Muscle of back (tissue), 11 donors: ENCODE results near the gene ASPSCR1. TPM values are rescaled to one million over a fixed set of nuclear protein-coding genes. Genes with fewer than 3 reads are reported as not detected.
A peak's percentile ranks its signal among the peaks of the same experiment; 100 is the strongest.

Experiments
- DNase-seq, 3 donors: peaks; one replicate each; pipeline versions ENCODE4 v3.0.0 to v3.0.0-alpha.2; 2013
- polyA plus RNA-seq, 10 donors: library from polyadenylated mRNA; unstranded; fragments of 120-200 nt; gene quantifications; one replicate each; pipeline ENCODE4 v1.2.1, GENCODE V29; 2013; ENCODE audit not compliant: insufficient read length in 10 of 10

ASPSCR1 gene
- polyA plus RNA-seq, 10 donors = 15.5 to 28.4 (median 21.6) TPM

DNA sequence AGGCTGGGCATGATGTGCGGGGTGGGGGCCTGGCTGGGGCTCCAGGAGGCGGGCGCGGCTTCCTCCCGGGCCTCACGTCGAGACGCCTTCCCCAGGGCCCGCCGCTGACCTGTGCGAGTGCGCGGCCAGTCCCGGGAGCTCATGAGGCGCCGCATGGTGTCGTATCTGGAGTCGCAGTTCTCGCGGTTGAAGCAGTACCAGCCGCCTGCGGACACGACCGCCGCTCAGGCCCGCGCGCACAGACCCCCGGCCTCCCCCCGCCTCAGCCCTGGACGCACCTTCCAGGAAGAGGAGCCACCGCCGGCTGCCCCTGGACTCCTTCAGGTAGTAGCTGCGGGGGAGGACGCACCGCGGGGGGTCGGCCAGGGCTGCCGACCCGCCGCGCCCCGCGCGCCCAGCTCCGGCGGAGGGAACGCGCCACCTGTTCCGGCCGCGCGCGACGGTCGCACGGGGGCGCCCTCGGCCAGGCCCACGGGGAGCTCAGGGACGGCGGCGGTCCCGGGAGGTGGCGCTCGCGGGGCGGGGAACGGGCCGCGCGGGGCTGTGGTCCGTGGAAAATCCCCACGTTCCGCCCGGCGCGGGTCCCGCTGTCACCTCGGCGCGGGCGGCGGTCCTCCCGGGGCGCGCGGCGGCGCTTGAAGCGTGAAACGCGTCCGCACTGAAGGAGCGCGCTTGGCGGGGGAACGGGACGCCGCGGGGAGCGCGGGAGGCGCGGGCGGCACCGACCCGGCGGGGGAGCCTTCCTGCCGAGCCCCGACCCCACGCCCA is 17.9 kb upstream of the ASPSCR1 start:
- DNase-seq = peak in 2 of 3 donors; percentile 73 to 75

DNA sequence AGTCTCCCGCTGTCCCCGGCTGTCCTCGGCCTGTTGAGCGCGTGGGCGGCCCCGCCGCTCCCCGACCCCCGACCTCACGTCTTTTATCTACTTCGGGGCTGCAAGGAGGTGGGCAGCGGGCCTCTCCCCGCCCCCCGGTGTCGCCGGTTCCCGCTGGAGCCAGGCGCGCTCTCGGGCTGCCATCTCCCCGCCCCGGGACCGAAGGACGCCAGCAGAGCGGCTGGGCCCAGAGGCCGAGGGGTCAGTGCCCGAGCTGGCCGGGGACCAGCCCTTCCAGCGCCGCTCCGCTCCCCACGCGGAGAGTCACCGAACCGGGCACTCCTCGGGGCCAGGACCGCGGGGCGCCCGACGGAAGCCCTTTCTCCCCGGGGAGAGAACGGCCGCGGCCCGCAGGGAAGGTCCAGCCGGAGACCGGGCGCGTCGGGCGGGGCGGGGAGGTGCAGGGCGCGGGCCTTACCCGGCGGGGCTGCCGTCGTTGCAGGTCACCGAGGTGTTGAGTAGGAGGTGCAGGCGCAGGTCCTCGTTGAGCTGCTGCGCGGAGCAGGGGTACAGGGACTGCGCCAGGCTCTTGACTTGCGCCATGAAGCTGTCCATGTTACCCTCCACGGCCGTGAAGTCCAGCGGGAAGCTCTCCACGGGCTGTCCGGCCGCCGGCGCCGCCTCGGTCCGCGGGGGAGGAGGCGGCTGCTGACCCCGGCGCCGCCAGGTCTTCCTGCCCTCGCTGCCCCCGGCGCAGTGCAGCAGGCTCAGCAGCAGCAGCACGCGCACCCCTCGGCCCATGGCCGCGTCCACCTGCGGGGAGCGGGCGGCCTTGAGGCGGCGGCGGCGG is 17.1 kb upstream of the ASPSCR1 start:
- no peak for DNase-seq

DNA sequence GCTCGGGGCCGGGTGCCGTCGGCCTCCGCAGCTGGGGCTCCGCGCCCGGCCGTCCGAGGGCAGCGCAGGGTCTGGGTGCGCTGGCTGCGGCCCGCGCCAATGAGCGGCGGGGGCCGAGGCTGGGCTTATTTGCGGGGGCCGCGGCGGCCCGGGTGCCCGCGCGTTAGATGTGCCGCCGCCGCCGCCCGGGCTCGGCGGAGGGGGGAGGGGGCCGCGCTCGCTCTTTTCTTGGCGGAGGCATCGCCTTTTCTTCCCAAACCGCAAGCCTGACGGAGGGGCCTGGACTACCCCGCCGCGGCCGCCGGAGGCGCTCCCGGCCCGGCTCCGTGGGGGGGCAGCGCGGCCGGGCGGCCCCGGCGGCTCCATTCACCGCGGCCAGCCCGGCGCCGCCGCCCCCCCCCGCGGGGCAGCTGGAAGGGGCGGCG is 16.3 kb upstream of the ASPSCR1 start, which contains the start of gene NOTUM:
TSS of gene NOTUM (minus strand) at position 101 of the 425 bp plus-strand sequence. CDS start 278 bp downstream, outside the sequence.
- DNase-seq = peak in 1 of 3 donors; percentile 32

DNA sequence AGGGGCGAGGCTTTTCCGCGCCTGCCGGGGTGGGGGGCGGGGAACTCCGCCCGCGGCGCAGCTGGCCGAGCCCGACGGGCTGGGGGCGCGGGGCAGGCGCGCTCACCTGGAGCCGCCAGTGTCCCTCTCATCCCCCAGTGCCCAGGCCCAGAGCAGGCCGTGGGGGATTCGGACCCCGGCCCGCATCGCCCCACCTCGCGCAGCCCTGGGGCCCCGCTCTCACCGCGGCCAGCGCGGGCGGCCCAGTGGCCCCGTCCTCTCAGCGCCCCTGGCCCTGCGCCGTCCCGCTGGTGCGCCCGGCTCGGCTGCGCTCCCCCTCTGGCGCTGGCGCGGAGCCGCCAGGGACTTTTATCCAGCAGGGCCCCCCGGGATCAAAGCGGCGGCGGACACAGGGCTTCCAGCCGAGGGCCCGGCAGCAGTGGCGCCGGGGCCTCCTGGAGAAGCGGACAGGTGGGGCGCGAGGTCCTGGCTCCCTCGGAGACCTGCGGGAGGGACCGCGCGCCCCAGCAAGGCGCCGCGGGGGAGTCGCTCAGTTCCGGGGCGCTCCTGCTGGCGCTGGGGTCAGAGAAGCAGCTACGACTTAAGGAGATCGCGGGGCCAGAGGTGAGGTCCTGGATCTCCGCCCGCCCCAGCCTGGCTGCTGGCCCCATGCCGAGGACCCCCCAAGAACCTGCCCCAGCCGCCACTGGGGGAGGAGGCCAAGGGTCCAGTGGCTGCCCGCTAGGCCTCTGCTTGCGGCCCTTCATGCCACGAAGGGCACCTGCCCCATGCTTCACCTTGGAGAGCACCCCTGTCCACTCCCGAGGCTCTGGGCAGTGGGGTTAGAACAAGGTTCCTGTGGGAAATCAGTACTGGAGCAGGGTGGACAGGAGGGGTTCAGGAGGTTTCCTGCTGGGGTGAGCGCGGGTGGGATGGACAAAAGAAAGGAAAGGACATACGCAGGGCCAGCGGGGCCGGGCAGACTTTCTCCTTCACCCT is 15.6 kb upstream of the ASPSCR1 start:
- DNase-seq = no peak

DNA sequence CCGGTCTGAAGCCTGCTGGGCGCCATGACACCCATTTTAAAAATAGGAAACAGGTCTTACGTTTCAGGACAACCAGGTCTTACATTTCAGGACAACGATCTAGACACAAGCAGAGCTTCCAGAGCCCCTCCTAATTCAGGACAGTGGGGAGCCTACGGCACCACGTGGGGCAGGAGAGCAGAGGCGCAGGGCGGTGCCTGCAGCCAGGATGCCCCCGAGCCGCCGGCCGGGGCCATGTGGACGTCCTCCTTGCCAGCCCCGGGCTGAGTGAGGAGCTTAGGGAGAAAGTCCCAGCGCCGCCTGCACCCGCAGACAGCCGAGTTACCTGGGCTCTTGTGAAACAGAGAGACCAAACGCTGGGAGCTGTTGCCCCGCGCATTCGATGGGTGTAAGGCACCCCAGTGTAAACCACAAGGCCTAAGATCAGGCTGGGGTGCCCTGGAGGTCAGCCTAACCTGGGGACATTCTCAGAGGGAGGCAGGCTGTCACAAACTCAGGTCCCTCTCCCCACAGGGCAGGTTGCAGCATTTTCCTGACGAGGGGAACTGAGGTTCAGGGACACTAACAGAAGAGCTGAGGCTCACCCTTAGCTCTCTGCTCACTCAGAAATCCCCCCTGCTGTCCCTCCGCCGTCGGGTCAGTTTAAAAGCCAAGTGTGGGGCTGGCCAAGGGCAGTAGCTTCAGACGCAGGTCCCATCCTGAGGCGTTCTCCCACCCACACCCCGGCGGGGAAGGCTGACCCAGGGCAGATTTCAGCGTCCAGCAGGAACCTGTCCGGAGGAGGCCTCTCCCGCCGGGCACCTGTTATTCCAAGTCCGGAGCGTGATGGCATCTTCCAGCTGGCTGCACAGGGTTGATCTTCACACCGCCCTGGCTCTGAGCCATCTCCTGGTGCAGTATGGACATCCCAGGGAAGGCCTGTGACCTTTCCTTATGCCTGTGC is 14.7 kb upstream of the ASPSCR1 start:
- DNase-seq = peak in 1 of 3 donors; percentile 47

DNA sequence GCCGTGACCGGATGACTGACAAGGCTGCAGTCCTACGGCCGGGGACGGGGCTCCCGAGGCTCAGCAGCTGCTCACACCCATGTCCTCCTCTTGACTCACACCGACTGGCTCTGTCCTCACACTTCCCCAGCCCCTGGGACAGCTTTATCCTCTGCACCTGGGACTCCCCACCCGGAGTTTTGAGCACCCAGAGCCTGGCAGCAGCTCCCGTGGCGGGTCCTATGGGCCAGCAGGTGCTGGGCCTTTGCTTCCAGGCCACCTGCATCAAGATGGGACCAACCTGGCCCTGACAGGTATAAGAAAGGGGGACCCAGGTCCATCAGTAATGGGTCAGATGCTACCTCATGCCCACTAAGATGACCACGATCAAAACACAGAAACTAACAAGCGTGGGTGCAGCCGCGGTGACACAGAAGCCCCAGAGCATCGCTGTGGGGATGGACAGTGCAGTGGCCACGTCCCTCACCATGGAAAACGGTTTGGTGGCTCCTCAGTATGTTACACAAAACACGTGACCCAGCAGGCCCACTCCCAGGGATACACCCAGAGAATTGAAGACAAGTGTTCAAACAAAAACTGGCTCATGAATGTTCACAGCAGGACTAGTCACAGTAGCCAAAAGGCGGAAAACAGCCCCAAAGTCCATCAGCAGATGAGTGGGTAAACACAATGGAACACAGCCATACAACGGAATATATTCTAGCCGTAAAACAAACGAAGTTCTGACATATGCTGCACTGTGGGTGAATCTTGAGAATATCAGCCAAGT is 13.2 kb upstream of the ASPSCR1 start:
- DNase-seq = no peak

DNA sequence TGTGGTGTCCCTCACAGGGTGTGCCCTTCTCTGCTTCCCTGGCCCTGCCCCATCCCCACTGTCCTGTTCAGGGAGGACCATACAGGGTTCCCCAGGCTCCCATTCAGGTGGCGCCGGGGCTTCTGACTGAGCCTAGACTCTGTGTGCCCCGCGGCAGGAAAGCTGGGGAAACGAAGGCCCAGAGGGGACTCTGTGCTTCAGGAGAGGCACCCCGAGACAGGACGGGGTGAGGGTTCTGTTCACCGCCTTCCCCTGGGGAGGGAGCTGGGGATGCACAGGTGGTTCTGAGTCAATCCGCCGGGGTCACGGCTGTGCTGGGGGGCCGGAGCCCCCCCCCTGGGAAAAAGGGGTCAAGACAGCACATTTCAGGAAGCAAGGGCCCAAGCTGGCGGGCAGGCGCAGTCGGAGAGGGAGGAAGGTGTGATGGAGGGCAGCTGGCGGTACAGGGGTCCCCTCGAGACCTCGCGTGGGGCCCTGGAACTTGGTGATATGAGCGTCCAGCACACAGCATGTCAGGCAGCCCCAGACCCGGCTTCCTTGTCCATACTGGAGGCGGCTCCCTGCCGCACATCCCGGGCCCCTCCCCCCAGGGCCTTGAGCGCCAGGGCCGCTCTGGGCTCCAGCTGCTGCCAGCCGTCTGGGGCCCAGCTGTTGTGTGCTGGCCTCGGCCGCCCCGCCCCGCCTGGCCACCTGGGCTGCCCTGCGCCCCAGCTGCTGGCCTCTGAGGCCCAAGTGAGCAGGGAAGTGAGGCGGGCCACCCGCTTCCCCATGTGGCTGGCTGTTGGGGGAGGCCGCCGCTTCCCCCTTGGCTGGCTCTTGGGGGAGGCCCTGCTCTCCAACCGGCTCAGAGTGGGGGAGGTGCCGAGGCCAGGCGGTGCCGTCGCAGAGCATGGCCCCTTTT is 10.8 kb upstream of the ASPSCR1 start:
- peak; percentile 57 to 91 (median 73) for DNase-seq

DNA sequence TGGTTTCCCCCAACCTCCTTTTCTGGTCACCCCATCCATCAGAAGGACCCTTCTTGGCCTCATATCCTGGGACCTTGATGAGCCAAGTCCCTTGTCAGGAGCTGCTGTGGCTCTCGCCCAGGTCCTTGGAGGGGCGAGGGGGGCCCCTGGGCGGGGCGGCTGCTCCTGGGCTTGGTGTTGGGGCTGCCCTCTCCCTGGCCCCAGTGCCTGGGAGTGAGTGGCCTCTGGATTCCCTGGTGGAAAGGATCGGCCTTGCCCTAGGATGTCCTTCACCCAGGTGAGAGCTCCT is 10.2 kb upstream of the ASPSCR1 start:
- DNase-seq = no peak

DNA sequence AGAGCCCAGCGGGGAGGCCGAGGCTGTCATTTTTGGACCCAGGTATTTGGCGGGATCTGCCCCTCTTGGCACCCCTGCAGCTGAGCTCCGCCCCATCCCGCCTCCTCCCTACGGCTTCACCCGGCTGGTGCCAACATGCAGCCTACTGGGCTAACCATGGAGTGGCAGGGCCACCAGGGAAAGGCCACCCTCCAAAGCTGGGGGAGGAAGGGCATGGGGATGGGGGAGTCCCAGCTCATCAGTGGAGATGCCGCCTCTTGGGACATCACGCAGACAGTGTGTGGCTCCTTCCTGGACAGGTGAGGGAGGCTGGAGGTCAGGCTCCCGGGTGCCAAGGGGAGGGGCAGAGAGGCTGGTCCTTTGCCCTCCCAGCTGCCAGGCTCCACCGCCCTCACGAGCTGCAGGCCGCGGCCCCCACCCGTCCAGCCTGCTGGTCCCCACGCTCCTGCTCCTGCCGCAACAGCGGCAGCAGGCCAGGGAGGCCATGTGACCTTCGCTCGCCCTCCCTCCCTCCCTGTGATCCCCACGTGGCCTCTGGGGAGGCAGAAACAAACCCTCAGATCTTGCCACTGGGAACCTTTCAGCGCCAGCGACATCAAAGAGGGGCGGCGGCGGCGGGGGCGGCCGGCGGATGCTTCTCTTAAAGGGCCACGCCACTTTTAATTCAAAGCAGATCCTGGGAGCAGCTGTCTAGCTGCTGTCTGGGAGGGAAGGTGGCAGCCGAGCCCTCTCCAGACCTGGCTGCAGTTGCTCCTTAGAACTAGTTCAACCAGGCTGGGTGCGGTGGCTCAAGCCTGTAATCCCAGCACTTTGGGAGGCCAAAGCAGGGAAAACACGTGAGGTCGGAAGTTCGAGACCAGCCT is 9.7 kb upstream of the ASPSCR1 start:
- peak; percentile 72 to 92 (median 84) for DNase-seq

DNA sequence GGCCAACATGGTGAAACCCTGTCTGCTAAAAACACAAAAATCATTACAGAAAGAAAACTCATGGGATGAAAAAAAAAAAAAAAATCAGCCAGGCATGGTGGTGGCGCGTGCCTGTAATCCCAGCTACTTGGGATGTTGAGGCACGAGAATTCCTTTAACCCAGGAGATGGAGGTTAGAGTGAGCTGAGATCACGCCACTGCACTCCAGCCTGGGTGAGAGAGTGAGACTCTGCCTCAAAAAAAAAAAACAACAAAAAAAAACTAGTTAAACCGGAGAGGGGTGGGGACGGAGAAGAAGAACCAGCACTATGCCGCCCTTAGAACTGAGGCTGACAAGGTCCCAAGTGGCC is 9.1 kb upstream of the ASPSCR1 start:
- DNase-seq = no peak

DNA sequence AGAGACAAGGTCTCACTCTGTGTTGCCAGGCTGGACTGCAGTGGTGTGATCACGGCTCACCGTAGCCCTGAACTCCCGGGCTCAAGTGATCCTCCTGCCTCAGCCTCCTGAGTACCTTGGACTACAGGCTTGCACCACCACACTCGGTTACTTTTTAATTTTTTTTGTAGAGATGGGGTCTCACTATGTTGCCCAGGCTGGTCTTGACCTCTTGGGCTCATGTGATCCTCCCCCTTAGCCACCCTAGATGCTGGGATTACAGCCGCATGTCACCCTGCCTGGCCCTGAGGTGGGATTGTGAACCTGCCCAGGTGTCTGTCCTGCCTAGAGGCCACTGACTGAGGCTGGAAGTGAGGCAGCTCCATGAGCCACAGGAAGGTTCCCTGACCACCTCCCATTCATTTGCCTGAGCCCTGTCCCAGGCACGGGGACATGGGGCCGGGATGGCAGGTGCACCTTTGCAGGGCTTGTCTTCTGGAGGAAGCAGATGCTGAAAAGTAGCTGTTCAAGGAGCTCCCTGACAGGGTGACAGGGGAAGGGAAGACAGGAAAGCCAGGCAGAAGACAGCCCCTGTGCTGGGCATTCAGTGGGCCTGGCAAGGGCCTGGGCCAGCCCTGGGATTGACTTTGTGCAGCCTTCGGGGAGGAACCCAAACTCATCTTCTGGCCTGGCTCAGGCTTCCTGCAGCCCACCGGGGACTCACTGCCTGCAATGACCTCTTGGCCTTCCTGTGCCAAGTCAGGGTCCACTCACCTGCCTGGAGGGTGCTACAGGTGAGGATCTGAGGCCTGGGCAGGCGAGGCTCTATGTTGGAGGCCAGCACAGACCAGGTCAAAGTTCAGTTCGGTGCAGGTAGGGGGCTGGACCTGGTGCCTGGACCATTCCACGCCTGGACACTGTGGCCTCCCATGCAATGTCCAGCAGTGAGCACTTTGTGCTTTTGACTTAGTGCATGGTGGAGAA is 8.3 kb upstream of the ASPSCR1 start:
- no peak for DNase-seq

DNA sequence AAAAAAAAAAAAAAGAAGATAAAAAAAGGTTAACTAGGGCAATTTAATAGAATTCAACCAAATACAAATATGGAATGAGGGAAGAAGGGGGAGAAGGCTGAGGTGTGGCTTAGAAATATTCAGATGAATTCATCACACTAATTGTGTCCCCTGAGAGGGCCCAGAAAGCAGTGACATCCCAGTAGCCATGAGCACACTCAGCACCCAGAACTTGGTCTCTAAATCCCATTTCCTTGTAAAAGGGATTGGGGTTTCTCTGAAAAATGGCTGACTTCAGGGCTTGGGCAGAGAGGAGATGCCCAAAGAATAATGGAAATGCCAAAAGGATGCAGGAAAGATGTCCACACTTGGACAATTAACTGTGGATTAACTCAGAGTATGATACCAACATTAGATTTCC is 4.0 kb upstream of the ASPSCR1 start:
- DNase-seq = no peak

DNA sequence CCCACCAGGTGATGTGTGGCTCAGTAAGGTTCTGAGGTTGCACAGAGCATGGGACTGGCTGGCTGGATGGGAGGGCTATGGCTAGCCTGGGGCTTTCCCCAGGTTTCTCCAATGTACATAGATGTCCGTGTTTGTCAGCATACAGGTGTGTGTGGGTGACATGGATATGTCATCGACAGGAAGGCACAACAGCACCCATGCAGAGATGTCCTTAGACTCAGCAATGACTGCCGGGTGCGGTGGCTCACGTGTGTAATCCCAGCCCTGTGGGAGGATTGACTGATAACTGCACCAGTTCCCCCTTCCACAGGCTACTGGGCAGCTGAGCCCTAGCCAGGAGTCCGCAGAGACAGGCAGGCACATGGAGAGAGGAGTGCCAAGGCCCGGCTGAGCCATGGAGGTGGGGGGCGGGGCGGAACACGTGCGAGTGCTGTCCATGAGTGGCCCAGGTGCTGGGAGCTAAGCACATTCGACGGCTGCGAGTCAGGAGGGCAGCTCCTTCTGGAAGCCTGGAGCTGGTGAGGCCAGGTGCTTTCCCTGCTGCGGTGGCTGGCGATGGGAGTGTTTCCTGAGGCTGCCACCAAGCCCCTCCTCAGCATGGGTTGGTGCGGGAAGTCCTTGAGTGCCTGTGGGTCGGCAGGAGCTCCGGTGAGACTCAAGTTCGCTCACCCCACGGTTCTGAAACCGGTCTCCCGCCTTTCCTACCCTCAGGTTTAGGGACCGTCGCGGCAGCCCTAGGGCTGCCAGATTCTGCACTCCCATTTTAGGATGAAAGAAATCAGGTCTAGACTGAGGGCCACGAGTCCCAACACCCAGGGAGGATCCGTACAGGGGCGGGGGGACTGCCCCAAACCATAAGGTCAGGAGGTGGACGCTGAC is 858 bp upstream of the ASPSCR1 start:
- no peak for DNase-seq

DNA sequence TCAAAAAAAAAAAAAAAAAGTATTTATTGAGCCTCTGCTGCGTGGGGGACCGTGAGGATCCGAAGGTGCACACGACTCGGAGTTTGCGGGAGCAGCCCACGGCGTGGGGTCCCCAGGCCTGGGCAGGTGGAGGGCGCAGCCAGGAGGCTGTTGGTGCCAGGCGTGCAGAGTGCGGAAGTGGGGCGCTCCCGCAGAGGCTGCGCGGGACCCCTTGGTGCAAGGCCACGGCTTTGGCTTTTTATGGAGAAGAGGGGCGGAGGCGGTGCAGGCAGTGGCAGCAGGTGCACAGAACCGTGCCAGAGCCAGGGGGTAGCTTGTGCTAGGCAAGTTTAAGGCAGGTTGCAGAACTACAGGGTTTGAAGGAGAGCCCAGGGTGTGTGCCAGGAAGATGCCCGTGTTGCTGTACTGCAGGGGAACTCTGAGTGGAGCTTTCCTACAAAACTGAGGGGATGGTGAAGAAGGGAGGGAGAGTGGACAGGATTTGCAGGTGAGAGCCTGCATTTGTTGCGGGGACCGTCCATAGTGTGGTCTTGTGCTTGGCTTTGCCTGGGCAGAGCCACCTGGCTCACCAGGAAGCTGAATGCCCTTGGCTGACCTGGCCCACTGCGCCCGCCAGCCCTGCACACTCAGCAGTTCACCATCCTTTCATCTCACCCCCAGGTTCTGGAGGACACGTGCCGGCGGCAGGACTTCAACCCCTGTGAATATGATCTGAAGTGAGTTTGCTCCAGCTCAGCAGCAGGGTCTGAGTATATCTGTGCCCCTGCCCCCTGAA is 1.3 kb downstream of the ASPSCR1 start:
- DNase-seq = no peak

DNA sequence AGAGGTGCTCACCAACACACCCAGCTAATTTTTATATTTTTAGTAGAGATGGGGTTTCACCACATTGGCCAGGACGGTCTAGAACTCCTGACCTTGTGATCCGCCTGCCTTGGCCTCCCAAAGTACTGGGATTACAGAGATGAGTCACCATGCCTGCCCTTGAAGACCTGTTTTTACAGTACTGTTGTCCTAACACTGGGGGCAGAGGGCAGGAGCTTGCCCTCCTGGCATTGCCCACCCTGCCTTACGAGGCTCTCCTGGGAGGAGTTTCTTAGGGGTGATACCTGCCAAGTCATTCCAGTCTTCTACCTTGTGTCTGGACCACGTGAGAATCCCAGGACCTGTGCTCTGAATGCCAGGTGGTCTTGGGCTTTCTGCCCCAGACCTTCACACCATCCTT is 2.7 kb downstream of the ASPSCR1 start:
- DNase-seq = no peak
